ENCODE measurements around the gene VRK1. TPM values are rescaled to one million over a fixed set of nuclear protein-coding genes. Genes with fewer than 3 reads are reported as not detected.

VRK1 gene
- total RNA-seq, 4 donors from 2014 or later = 13.7 to 17.9 (median 13.8) TPM; not detected in 1

- Histone ChIP-seq H3K4me3 (no peak overlapping the region), H3K9me3 (peaks cover 3 to 7% of the 10 kb centered on the region in 2 donors), H3K4me1 (peaks cover 0 to 5% (median 2%) of the 10 kb centered on the region in 4 donors), H3K36me3 (no peaks in the 10 kb centered on the region), H3K27ac (no peak overlapping the region), H3K27me3 (no peaks in the 10 kb centered on the region)
- in situ Hi-C loops (cut with MboI; ENCODE audit: low pct_ligation_motif_present in 1 of 4, low pct_unique_long_range_greater_than_20kb in 1 of 4, low sequenced_read_pairs in 3 of 4) = no loop called here
- intact Hi-C loops (cut with DNase I; ENCODE audit: low total_unique reads) = no loop called here
- 92% methylated on average over 3 of the region's 3 CpGs; no CpG with 5 or more reads in 1 of the 2 donors for WGBS, 2 donors (ENCODE audit: low coverage in 1 of 2)
- no peak for TF ChIP-seq POLR2A (IDR thresholded peaks at IDR 0.05)
- no peak for TF ChIP-seq EP300 (IDR thresholded peaks at IDR 0.05; ENCODE audit: low read depth)
- TF ChIP-seq CTCF (IDR thresholded peaks at IDR 0.05) = no peak
- TF ChIP-seq POLR2AphosphoS5 (IDR thresholded peaks at IDR 0.05) = no peak
- no peak for DNase-seq
These were observed 108.6 kb downstream of the VRK1 start for GRCh38 chr14:96905825-96906224.

- Histone ChIP-seq H3K27ac (no peak overlapping the region), H3K27me3 (no peaks in the 10 kb centered on the region), H3K4me3 (no peak overlapping the region), H3K4me1 (peaks cover 0 to 5% (median 2%) of the 10 kb centered on the region in 4 donors), H3K9me3 (peaks cover 3 to 7% of the 10 kb centered on the region in 2 donors), H3K36me3 (no peaks in the 10 kb centered on the region)
- in situ Hi-C loops (cut with MboI; ENCODE audit: low pct_ligation_motif_present in 1 of 4, low pct_unique_long_range_greater_than_20kb in 1 of 4, low sequenced_read_pairs in 3 of 4) = no loop called here
- intact Hi-C loops (cut with DNase I; ENCODE audit: low total_unique reads) = no loop called here
- no peak for TF ChIP-seq POLR2A (IDR thresholded peaks at IDR 0.05)
- TF ChIP-seq EP300 (IDR thresholded peaks at IDR 0.05; ENCODE audit: low read depth) = no peak
- no peak for TF ChIP-seq CTCF (IDR thresholded peaks at IDR 0.05)
- no peak for TF ChIP-seq POLR2AphosphoS5 (IDR thresholded peaks at IDR 0.05)
- DNase-seq = no peak
- WGBS, 2 donors (ENCODE audit: low coverage in 1 of 2) = 75% methylated on average over 1 of the region's 1 CpG; no CpG with 5 or more reads in 1 of the 2 donors
These were observed 109.3 kb downstream of the VRK1 start for GRCh38 chr14:96906434-96906833.

GRCh38 chr14:96909841-96910364 lies 112.7 kb downstream of the VRK1 start:
- Histone ChIP-seq H3K9me3 (peaks cover 3 to 7% of the 10 kb centered on the region in 2 donors), H3K27me3 (no peaks in the 10 kb centered on the region), H3K4me1 (no peaks in the 10 kb centered on the region), H3K36me3 (no peaks in the 10 kb centered on the region), H3K4me3 (no peak overlapping the region), H3K27ac (no peak overlapping the region)
- intact Hi-C loops (cut with DNase I; ENCODE audit: low total_unique reads) = no loop called here
- no peak for DNase-seq
- in situ Hi-C loops (cut with MboI; ENCODE audit: low pct_ligation_motif_present in 1 of 4, low pct_unique_long_range_greater_than_20kb in 1 of 4, low sequenced_read_pairs in 3 of 4) = no loop called here
- WGBS, 2 donors (ENCODE audit: low coverage in 1 of 2) = 94 to 100% methylated on average over 1 of the region's 1 CpG
- TF ChIP-seq EP300 (IDR thresholded peaks at IDR 0.05; ENCODE audit: low read depth) (no peak), CTCF (IDR thresholded peaks at IDR 0.05) (no peak), POLR2A (IDR thresholded peaks at IDR 0.05) (no peak), POLR2AphosphoS5 (IDR thresholded peaks at IDR 0.05) (no peak)

GRCh38 chr14:96911499-96912149 lies 114.4 kb downstream of the VRK1 start:
- Histone ChIP-seq H3K9me3 (peaks cover 3 to 7% of the 10 kb centered on the region in 2 donors), H3K27me3 (no peaks in the 10 kb centered on the region), H3K4me3 (no peak overlapping the region), H3K27ac (no peak overlapping the region), H3K36me3 (no peaks in the 10 kb centered on the region), H3K4me1 (no peaks in the 10 kb centered on the region)
- DNase-seq = no peak
- intact Hi-C loops (cut with DNase I; ENCODE audit: low total_unique reads) = no loop called here
- 65 to 73% methylated on average over 4 to 6 of the region's 6 CpGs for WGBS, 2 donors (ENCODE audit: low coverage in 1 of 2)
- no peak for TF ChIP-seq POLR2A (IDR thresholded peaks at IDR 0.05)
- TF ChIP-seq POLR2AphosphoS5 (IDR thresholded peaks at IDR 0.05) = no peak
- no peak for TF ChIP-seq EP300 (IDR thresholded peaks at IDR 0.05; ENCODE audit: low read depth)
- no peak for TF ChIP-seq CTCF (IDR thresholded peaks at IDR 0.05)
- in situ Hi-C loops (cut with MboI; ENCODE audit: low pct_ligation_motif_present in 1 of 4, low pct_unique_long_range_greater_than_20kb in 1 of 4, low sequenced_read_pairs in 3 of 4) = no loop called here

Data from transverse colon (tissue), 4 donors.